ENCODE measurements around the gene RERGL.

The RERGL gene

GRCh38 chr12:18090093-18090492 is at the start of gene RERGL:
Gene RERGL, minus strand, starts transcription at chr12:18090193. Its CDS starts 53 bp downstream, at chr12:18090140.
- TF ChIP-seq CTCF (IDR thresholded peaks at IDR 0.05; ENCODE audit: control insufficient read depth, insufficient read depth, low read depth, low read length, missing control alignments), result no peak
- no peak within 1 kb of the TSS for H3K4me3 ChIP-seq (ENCODE audit: control insufficient read depth, low read depth, low read length)
- DNase-seq (ENCODE audit: low read depth), result no peak

- no peak for TF ChIP-seq CTCF (IDR thresholded peaks at IDR 0.05; ENCODE audit: control insufficient read depth, insufficient read depth, low read depth, low read length, missing control alignments)
- no peak overlapping the region for H3K4me3 ChIP-seq (ENCODE audit: control insufficient read depth, low read depth, low read length)
- DNase-seq (ENCODE audit: low read depth), result no peak
These were observed 49.3 kb upstream of the RERGL start for GRCh38 chr12:18139254-18139653.

- DNase-seq (ENCODE audit: low read depth), result no peak
These were observed 45.5 kb upstream of the RERGL start for GRCh38 chr12:18135509-18135908.

GRCh38 chr12:18135086-18135485 is 45.1 kb upstream of the RERGL start:
- TF ChIP-seq CTCF (IDR thresholded peaks at IDR 0.05; ENCODE audit: control insufficient read depth, insufficient read depth, low read depth, low read length, missing control alignments), result no peak
- DNase-seq (ENCODE audit: low read depth), result no peak
- no peak overlapping the region for H3K4me3 ChIP-seq (ENCODE audit: control insufficient read depth, low read depth, low read length)

More at GRCh38 chr12:18135509-18135908, 45.5 kb upstream of the RERGL start:
- no peak overlapping the region for H3K4me3 ChIP-seq (ENCODE audit: control insufficient read depth, low read depth, low read length)
- TF ChIP-seq CTCF (IDR thresholded peaks at IDR 0.05; ENCODE audit: control insufficient read depth, insufficient read depth, low read depth, low read length, missing control alignments), result no peak

- no peak for TF ChIP-seq CTCF (IDR thresholded peaks at IDR 0.05; ENCODE audit: control insufficient read depth, insufficient read depth, low read depth, low read length, missing control alignments)
- DNase-seq (ENCODE audit: low read depth), result no peak
- H3K4me3 ChIP-seq (ENCODE audit: control insufficient read depth, low read depth, low read length), result no peak overlapping the region
These were observed 40.9 kb upstream of the RERGL start for GRCh38 chr12:18130851-18131250.

GRCh38 chr12:18123707-18124106 is 33.7 kb upstream of the RERGL start:
- no peak for DNase-seq (ENCODE audit: low read depth)
- TF ChIP-seq CTCF (IDR thresholded peaks at IDR 0.05; ENCODE audit: control insufficient read depth, insufficient read depth, low read depth, low read length, missing control alignments), result no peak
- H3K4me3 ChIP-seq (ENCODE audit: control insufficient read depth, low read depth, low read length), result no peak overlapping the region

GRCh38 chr12:18120899-18121298 is 30.9 kb upstream of the RERGL start:
- H3K4me3 ChIP-seq (ENCODE audit: control insufficient read depth, low read depth, low read length), result no peak overlapping the region
- no peak for TF ChIP-seq CTCF (IDR thresholded peaks at IDR 0.05; ENCODE audit: control insufficient read depth, insufficient read depth, low read depth, low read length, missing control alignments)
- no peak for DNase-seq (ENCODE audit: low read depth)
